ENCODE results near the gene SAMD4A. TPM values are rescaled to one million over a fixed set of nuclear protein-coding genes. Genes with fewer than 3 reads are reported as not detected.

SAMD4A gene
- polyA plus RNA-seq, 4 donors: 2.7 to 9.6 (median 3.5) TPM

GRCh38 chr14:54718046-54718445 lies 151.1 kb downstream of the SAMD4A start:
- FAIRE-seq (no peak), DNase-seq (no peak)
- Histone ChIP-seq H3K4me1 (ENCODE audit: control insufficient read depth in 3 of 3, insufficient read depth in 2 of 3, low read depth in 1 of 3, low read length in 2 of 3) (peaks cover 0 to 2% (median 0%) of the 10 kb centered on the region in 3 donors), H3K9me3 (ENCODE audit: control insufficient read depth in 2 of 2, insufficient read depth in 1 of 2, low read depth in 1 of 2, low read length in 1 of 2) (no peaks in the 10 kb centered on the region), H3K36me3 (ENCODE audit: control insufficient read depth in 3 of 3, insufficient read depth in 2 of 3, low read depth in 1 of 3, low read length in 3 of 3) (no peaks in the 10 kb centered on the region), H3K27ac (ENCODE audit: low read depth in 1 of 3, low read length in 2 of 3) (no peak overlapping the region), H3K27me3 (ENCODE audit: control insufficient read depth in 3 of 3, insufficient read depth in 3 of 3, low read length in 3 of 3) (no peaks in the 10 kb centered on the region), H3K4me3 (ENCODE audit: low read depth in 1 of 3, low read length in 3 of 3) (no peak overlapping the region)
- WGBS, 3 donors: 67 to 90% (median 86%) methylated on average over 3 of the region's 3 CpGs

GRCh38 chr14:54719406-54719805 lies 152.5 kb downstream of the SAMD4A start:
- H3K27me3 ChIP-seq (ENCODE audit: control insufficient read depth in 3 of 3, insufficient read depth in 3 of 3, low read length in 3 of 3): no peaks in the 10 kb centered on the region
- no peak overlapping the region for H3K4me3 ChIP-seq (ENCODE audit: low read depth in 1 of 3, low read length in 3 of 3)
- H3K4me1 ChIP-seq (ENCODE audit: control insufficient read depth in 3 of 3, insufficient read depth in 2 of 3, low read depth in 1 of 3, low read length in 2 of 3): peaks cover 0 to 2% (median 0%) of the 10 kb centered on the region in 3 donors
- no peaks in the 10 kb centered on the region for H3K9me3 ChIP-seq (ENCODE audit: control insufficient read depth in 2 of 2, insufficient read depth in 1 of 2, low read depth in 1 of 2, low read length in 1 of 2)
- no peaks in the 10 kb centered on the region for H3K36me3 ChIP-seq (ENCODE audit: control insufficient read depth in 3 of 3, insufficient read depth in 2 of 3, low read depth in 1 of 3, low read length in 3 of 3)
- 73 to 89% (median 77%) methylated on average over 4 of the region's 4 CpGs for WGBS, 3 donors
- DNase-seq (peak in 1 of 2 donors; percentile 34), FAIRE-seq (no peak)
- H3K27ac ChIP-seq (ENCODE audit: low read depth in 1 of 3, low read length in 2 of 3): no peak overlapping the region

- Histone ChIP-seq H3K4me3 (ENCODE audit: low read depth in 1 of 3, low read length in 3 of 3) (no peak overlapping the region), H3K4me1 (ENCODE audit: control insufficient read depth in 3 of 3, insufficient read depth in 2 of 3, low read depth in 1 of 3, low read length in 2 of 3) (peaks cover 0 to 2% (median 0%) of the 10 kb centered on the region in 3 donors), H3K27ac (ENCODE audit: low read depth in 1 of 3, low read length in 2 of 3) (no peak overlapping the region), H3K27me3 (ENCODE audit: control insufficient read depth in 3 of 3, insufficient read depth in 3 of 3, low read length in 3 of 3) (no peaks in the 10 kb centered on the region), H3K36me3 (ENCODE audit: control insufficient read depth in 3 of 3, insufficient read depth in 2 of 3, low read depth in 1 of 3, low read length in 3 of 3) (no peaks in the 10 kb centered on the region), H3K9me3 (ENCODE audit: control insufficient read depth in 2 of 2, insufficient read depth in 1 of 2, low read depth in 1 of 2, low read length in 1 of 2) (no peaks in the 10 kb centered on the region)
- DNase-seq (peak; percentile 12 to 18), FAIRE-seq (no peak)
- WGBS, 3 donors: 62 to 63% (median 63%) methylated on average over 4 of the region's 4 CpGs
These were observed 156.0 kb downstream of the SAMD4A start for GRCh38 chr14:54722791-54723432.

GRCh38 chr14:54724123-54724522 lies 157.2 kb downstream of the SAMD4A start:
- H3K9me3 ChIP-seq (ENCODE audit: control insufficient read depth in 2 of 2, insufficient read depth in 1 of 2, low read depth in 1 of 2, low read length in 1 of 2): no peaks in the 10 kb centered on the region
- DNase-seq (peak in 1 of 2 donors; percentile 14), FAIRE-seq (no peak)
- WGBS, 3 donors: 61 to 68% (median 65%) methylated on average over 4 of the region's 4 CpGs
- no peaks in the 10 kb centered on the region for H3K27me3 ChIP-seq (ENCODE audit: control insufficient read depth in 3 of 3, insufficient read depth in 3 of 3, low read length in 3 of 3)
- peaks cover 0 to 2% (median 0%) of the 10 kb centered on the region in 3 donors for H3K4me1 ChIP-seq (ENCODE audit: control insufficient read depth in 3 of 3, insufficient read depth in 2 of 3, low read depth in 1 of 3, low read length in 2 of 3)
- H3K27ac ChIP-seq (ENCODE audit: low read depth in 1 of 3, low read length in 2 of 3): no peak overlapping the region
- H3K4me3 ChIP-seq (ENCODE audit: low read depth in 1 of 3, low read length in 3 of 3): no peak overlapping the region
- no peaks in the 10 kb centered on the region for H3K36me3 ChIP-seq (ENCODE audit: control insufficient read depth in 3 of 3, insufficient read depth in 2 of 3, low read depth in 1 of 3, low read length in 3 of 3)

GRCh38 chr14:54724676-54725325 lies 157.9 kb downstream of the SAMD4A start:
- WGBS, 3 donors: 85 to 91% (median 87%) methylated on average over 5 of the region's 5 CpGs
- Histone ChIP-seq H3K36me3 (ENCODE audit: control insufficient read depth in 3 of 3, insufficient read depth in 2 of 3, low read depth in 1 of 3, low read length in 3 of 3) (no peaks in the 10 kb centered on the region), H3K4me3 (ENCODE audit: low read depth in 1 of 3, low read length in 3 of 3) (no peak overlapping the region), H3K27ac (ENCODE audit: low read depth in 1 of 3, low read length in 2 of 3) (no peak overlapping the region), H3K4me1 (ENCODE audit: control insufficient read depth in 3 of 3, insufficient read depth in 2 of 3, low read depth in 1 of 3, low read length in 2 of 3) (peaks cover 0 to 2% (median 0%) of the 10 kb centered on the region in 3 donors), H3K27me3 (ENCODE audit: control insufficient read depth in 3 of 3, insufficient read depth in 3 of 3, low read length in 3 of 3) (no peaks in the 10 kb centered on the region), H3K9me3 (ENCODE audit: control insufficient read depth in 2 of 2, insufficient read depth in 1 of 2, low read depth in 1 of 2, low read length in 1 of 2) (no peaks in the 10 kb centered on the region)
- no peak for DNase-seq
- FAIRE-seq: no peak

- Histone ChIP-seq H3K27ac (ENCODE audit: low read depth in 1 of 3, low read length in 2 of 3) (no peak overlapping the region), H3K27me3 (ENCODE audit: control insufficient read depth in 3 of 3, insufficient read depth in 3 of 3, low read length in 3 of 3) (no peaks in the 10 kb centered on the region), H3K4me1 (ENCODE audit: control insufficient read depth in 3 of 3, insufficient read depth in 2 of 3, low read depth in 1 of 3, low read length in 2 of 3) (peaks cover 0 to 2% (median 0%) of the 10 kb centered on the region in 3 donors), H3K36me3 (ENCODE audit: control insufficient read depth in 3 of 3, insufficient read depth in 2 of 3, low read depth in 1 of 3, low read length in 3 of 3) (no peaks in the 10 kb centered on the region), H3K4me3 (ENCODE audit: low read depth in 1 of 3, low read length in 3 of 3) (no peak overlapping the region), H3K9me3 (ENCODE audit: control insufficient read depth in 2 of 2, insufficient read depth in 1 of 2, low read depth in 1 of 2, low read length in 1 of 2) (no peaks in the 10 kb centered on the region)
- FAIRE-seq (no peak), DNase-seq (no peak)
These were observed 159.1 kb downstream of the SAMD4A start for GRCh38 chr14:54725998-54726397.

- 69 to 82% (median 78%) methylated on average over 7 of the region's 7 CpGs for WGBS, 3 donors
- FAIRE-seq (no peak), DNase-seq (no peak)
- H3K4me3 ChIP-seq (ENCODE audit: low read depth in 1 of 3, low read length in 3 of 3): no peak overlapping the region
- no peaks in the 10 kb centered on the region for H3K27me3 ChIP-seq (ENCODE audit: control insufficient read depth in 3 of 3, insufficient read depth in 3 of 3, low read length in 3 of 3)
- H3K4me1 ChIP-seq (ENCODE audit: control insufficient read depth in 3 of 3, insufficient read depth in 2 of 3, low read depth in 1 of 3, low read length in 2 of 3): no peaks in the 10 kb centered on the region
- no peaks in the 10 kb centered on the region for H3K9me3 ChIP-seq (ENCODE audit: control insufficient read depth in 2 of 2, insufficient read depth in 1 of 2, low read depth in 1 of 2, low read length in 1 of 2)
- no peak overlapping the region for H3K27ac ChIP-seq (ENCODE audit: low read depth in 1 of 3, low read length in 2 of 3)
- H3K36me3 ChIP-seq (ENCODE audit: control insufficient read depth in 3 of 3, insufficient read depth in 2 of 3, low read depth in 1 of 3, low read length in 3 of 3): no peaks in the 10 kb centered on the region
These were observed 161.0 kb downstream of the SAMD4A start for GRCh38 chr14:54727929-54728328.

GRCh38 chr14:54728700-54729527 lies 162.0 kb downstream of the SAMD4A start:
- Histone ChIP-seq H3K4me3 (ENCODE audit: low read depth in 1 of 3, low read length in 3 of 3) (no peak overlapping the region), H3K9me3 (ENCODE audit: control insufficient read depth in 2 of 2, insufficient read depth in 1 of 2, low read depth in 1 of 2, low read length in 1 of 2) (no peaks in the 10 kb centered on the region), H3K36me3 (ENCODE audit: control insufficient read depth in 3 of 3, insufficient read depth in 2 of 3, low read depth in 1 of 3, low read length in 3 of 3) (no peaks in the 10 kb centered on the region), H3K4me1 (ENCODE audit: control insufficient read depth in 3 of 3, insufficient read depth in 2 of 3, low read depth in 1 of 3, low read length in 2 of 3) (no peaks in the 10 kb centered on the region), H3K27ac (ENCODE audit: low read depth in 1 of 3, low read length in 2 of 3) (no peak overlapping the region), H3K27me3 (ENCODE audit: control insufficient read depth in 3 of 3, insufficient read depth in 3 of 3, low read length in 3 of 3) (no peaks in the 10 kb centered on the region)
- WGBS, 3 donors: 92 to 94% (median 93%) methylated on average over 9 of the region's 9 CpGs
- DNase-seq: no peak
- FAIRE-seq: no peak

Measured in small intestine (tissue), 7 donors.